ENCODE data around the gene BLCAP.

GRCh38 chr20:37475252-37475651 lies 52.4 kb downstream of the BLCAP start:
- TF ChIP-seq CTCF (IDR thresholded peaks at IDR 0.05; ENCODE audit: extremely low read depth in 1 of 2, insufficient read depth in 1 of 2, low read depth in 1 of 2, low read length in 2 of 2) (no peak), POLR2AphosphoS5 (IDR thresholded peaks at IDR 0.05; ENCODE audit: insufficient read depth, low read depth, low read length) (no peak), GATA2 (IDR thresholded peaks at IDR 0.05; ENCODE audit: insufficient read depth, insufficient read length, low read depth, low read length) (no peak), EZH2 (IDR thresholded peaks at IDR 0.05; ENCODE audit: borderline replicate concordance, low read depth, low read length, severe bottlenecking) (no peak), JUN (IDR thresholded peaks at IDR 0.05; ENCODE audit: borderline replicate concordance, insufficient read depth, insufficient read length, low read depth) (no peak), MYC (IDR thresholded peaks at IDR 0.05; ENCODE audit: low read depth, low read length) (no peak), POLR2A (IDR thresholded peaks at IDR 0.05; ENCODE audit: low read depth, low read length) (no peak), MAX (IDR thresholded peaks at IDR 0.05; ENCODE audit: insufficient read depth, insufficient read length) (no peak)
